GM12878 (cell line): ENCODE data around the gene RFPL1. TPM values are rescaled to one million over a fixed set of nuclear protein-coding genes. Genes with fewer than 3 reads are reported as not detected.
"Not testable (repeated sequence)": the region's sequence is repeated elsewhere in the genome, so short reads cannot be mapped to it uniquely, and the experiment has no call there.

Experiments used
- ATAC-seq: fragments of 200-7000 bp; cut with Tn5 transposase; 3 replicates; pipeline ENCODE4 v1.9.1; 2020; ENCODE audit warnings: mild to moderate bottlenecking, moderate library complexity
- BruUV-seq: library from RNA; stranded (reverse); fragments of 400-500 nt; replicated peaks from 2 replicates; lab custom pipeline; 2021; lab: Mats Ljungman, UMichigan
- CTCF ChIA-PET: fragments of 300-600 bp; sonication (Branson Sonifier 250); formaldehyde crosslinking; extraction: SDS; loops from one replicate; lab custom pipeline; 2021; ENCODE audit warnings: inconsistent platforms; lab: Yijun Ruan, JAX
- POLR2A ChIA-PET: fragments of 350-600 bp; formaldehyde crosslinking; extraction: SDS; loops from one replicate; lab custom pipeline; 2021; ENCODE audit warnings: inconsistent platforms; lab: Charles Lee
- RAD21 ChIA-PET: fragments of 300-600 bp; sonication (Branson Sonifier 250); formaldehyde crosslinking; loops from one replicate; lab custom pipeline; 2023; ENCODE audit warnings: antibody characterized with exemption; ENCODE audit not compliant: unreplicated experiment; lab: Charles Lee
- SMC1A ChIA-PET: fragments of 300-600 bp; sonication (Branson Sonifier 250); formaldehyde crosslinking; loops from one replicate; lab custom pipeline; 2023; ENCODE audit not compliant: unreplicated experiment, uncharacterized antibody; lab: Charles Lee
- DNase-seq: peaks from one replicate; pipeline ENCODE4 v3.0.0-alpha.2; 2011; ENCODE audit warnings: low read depth, low spot score
- FAIRE-seq: peaks from 3 replicates; lab custom pipeline; 2011; peaks lifted over from hg19 to GRCh38; lab: Jason Lieb, UNC
- H2AFZ ChIP-seq: 2 replicates; pipeline ENCODE4 v1.6.0; 2011; ENCODE audit warnings: low read depth, low read length, control low read depth; ENCODE audit not compliant: control insufficient read depth
- H3K27ac ChIP-seq: 2 replicates; pipeline ENCODE4 v1.5.1; 2011; ENCODE audit warnings: control low read depth; ENCODE audit not compliant: control insufficient read depth, insufficient read depth
- H3K27me3 ChIP-seq, 2 experiments: replicated peaks in 1 of 2; 2 replicates each; pipeline versions ENCODE4 v1.6.0 to v1.6.1; 2011; ENCODE audit warnings: low read length in 1 of 2; ENCODE audit not compliant: control insufficient read depth in 2 of 2, insufficient read depth in 2 of 2
- H3K36me3 ChIP-seq, 2 experiments: 2 replicates each; pipeline ENCODE4 v1.5.1; 2011; ENCODE audit warnings: low read length in 1 of 2; ENCODE audit not compliant: control insufficient read depth in 2 of 2, insufficient read depth in 2 of 2
- H3K4me1 ChIP-seq: 2 replicates; pipeline ENCODE4 v1.6.1; 2011; ENCODE audit warnings: mild to moderate bottlenecking, low read length, moderate library complexity, mixed read lengths; ENCODE audit not compliant: control insufficient read depth, insufficient read depth
- H3K4me2 ChIP-seq: 2 replicates; pipeline ENCODE4 v1.6.0; 2011; ENCODE audit warnings: control low read depth; ENCODE audit not compliant: control insufficient read depth, insufficient read depth
- H3K4me3 ChIP-seq: fragments of 200-600 bp; sonication (generic); 2 replicates; pipeline ENCODE4 v1.5.1; 2016
- H3K79me2 ChIP-seq: 2 replicates; pipeline ENCODE4 v1.6.0; 2011; ENCODE audit warnings: low read length; ENCODE audit not compliant: control insufficient read depth, insufficient read depth
- H3K9ac ChIP-seq: 2 replicates; pipeline ENCODE4 v1.8.0; 2011; ENCODE audit warnings: low read length, control low read depth, mixed read lengths; ENCODE audit not compliant: control insufficient read depth, insufficient read depth
- H3K9me3 ChIP-seq: replicated peaks from 3 replicates; pipeline ENCODE4 v1.5.1; 2011; ENCODE audit warnings: mild to moderate bottlenecking, low read length; ENCODE audit not compliant: control insufficient read depth, insufficient read depth
- H4K20me1 ChIP-seq: 2 replicates; pipeline ENCODE4 v1.6.0; 2011; ENCODE audit not compliant: control insufficient read depth, insufficient read depth
- CTCF ChIP-seq, 3 experiments: IDR thresholded peaks in 2 of 3; conservative IDR thresholded peaks in 1 of 3; 2 replicates each; pipeline ENCODE4 v1.5.1; 2011; ENCODE audit warnings: low read depth in 3 of 3, low read length in 3 of 3, mild to moderate bottlenecking in 3 of 3, control low read depth in 2 of 3, moderate library complexity in 2 of 3, inconsistent platforms in 1 of 3, mixed read lengths in 1 of 3; ENCODE audit not compliant: control insufficient read depth in 2 of 3, insufficient read depth in 1 of 3; ENCODE audit errors: extremely low read depth in 1 of 3
- EED ChIP-seq: sonication (generic); IDR thresholded peaks from 2 replicates; pipeline ENCODE4 v1.6.1; 2016; ENCODE audit warnings: antibody characterized with exemption, low read depth
- RAD21 ChIP-seq: IDR thresholded peaks from 2 replicates; pipeline ENCODE4 v1.6.1; 2011; ENCODE audit warnings: mild to moderate bottlenecking, low read depth, low read length, moderate library complexity; ENCODE audit not compliant: insufficient read depth
- SMC3 ChIP-seq: IDR thresholded peaks from 2 replicates; pipeline ENCODE4 v1.6.1; 2011; ENCODE audit warnings: low read length, improper control_type of control experiment, borderline replicate concordance
- WGBS: methylation state at CpG from one replicate; pipeline ENCODE4 v1.1.6; 2016; ENCODE audit warnings: low lambda C conversion rate; ENCODE audit not compliant: insufficient replicate concordance, insufficient coverage; ENCODE audit errors: missing lambda C conversion rate; 5-methylcytosine and 5-hydroxymethylcytosine counted together
- in situ Hi-C: fragments of 300-500 bp; cut with MboI; formaldehyde crosslinking; loops from 9 replicates; pipeline ENCODE4 v1.14.3; 2018; ENCODE audit warnings: mixed read lengths
- intact Hi-C: fragments of 100-400 bp; cut with micrococcal nuclease; formaldehyde crosslinking; loops from one replicate; pipeline ENCODE4 v1.14.2; 2022; ENCODE audit not compliant: unreplicated experiment
- polyA plus RNA-seq, 11 experiments: library from polyadenylated mRNA; depleted of rRNA in 4 of 11; unstranded in 6 of 11; stranded (reverse) in 5 of 11; fragments of >200 nt; fragmentation: Nextera tagmentation in 4 of 11; fragmentation: Illumina TruSeq in 1 of 11; extraction: Ambion mirVana in 4 of 11; extraction: Trizol in 1 of 11; gene quantifications; 1 replicate in 1 of 11; 2 replicates in 10 of 11; pipeline versions ENCODE4 v1.2.1 to v1.2.3, GENCODE V29; 2011 to 2016; ENCODE audit warnings: inconsistent platforms in 2 of 11, missing spikeins in 2 of 11, low read depth in 1 of 11
- total RNA-seq, 4 experiments: library from RNA; depleted of rRNA in 3 of 4; stranded (reverse); fragments of >200 nt in 3 of 4; fragmentation: Illumina TruSeq in 1 of 4; extraction: Trizol in 1 of 4; gene quantifications; 2 replicates each; pipeline versions ENCODE4 v1.2.1 to v1.2.3, GENCODE V29; 2013 to 2021

The RFPL1 gene
- total and polyA plus RNA-seq, 10 of the 15 experiments (the other 5 are each of a cell fraction or from before 2014, with no cell fraction given): 0.13 TPM; not detected in 9

GRCh38 chr22:29412772-29413171 is 25.6 kb upstream of the RFPL1 start:
- H2AFZ ChIP-seq, FAIRE-seq, RAD21 ChIA-PET, H3K9ac ChIP-seq, H3K4me2 ChIP-seq, H3K27ac ChIP-seq, H3K9me3 ChIP-seq, in situ Hi-C loops, H3K36me3 ChIP-seq, H3K79me2 ChIP-seq, SMC1A ChIA-PET, DNase-seq, H3K4me3 ChIP-seq, BruUV-seq, POLR2A ChIA-PET, H3K27me3 ChIP-seq, H4K20me1 ChIP-seq: not testable (repeated sequence)
- ATAC-seq: peak; percentile 81
- TF ChIP-seq CTCF (IDR thresholded peaks at IDR 0.05 in 2 of 3, conservative IDR thresholded peaks at IDR 0.05 in 1 of 3; ENCODE audit: control insufficient read depth in 2 of 3, extremely low read depth in 1 of 3, insufficient read depth in 1 of 3, low read depth in 3 of 3, low read length in 3 of 3) (peak; percentile 19 to 52 (median 50); a peak in 4 of 6 replicates), SMC3 (peak; percentile 23; the same call in 1 of the 2 replicates), RAD21 (peak; percentile 43), EED (0 out of 2 replicates have a peak, but pooled peaks have one; percentile 17)
- peaks cover 30% of the 10 kb centered on the region for H3K4me1 ChIP-seq
- WGBS: 0% methylated on average over 4 of the region's 4 CpGs
- CTCF ChIA-PET: interaction anchor here (0.6 to 1.1 kb wide), 3 partner anchors 18 to 519 kb away, joined by 3 to 4 read pairs (median 3); no protein-coding TSS in a partner anchor
- intact Hi-C loops: loop anchor here (10.0 kb wide), 1 partner anchor 142 kb away; the partner anchor contains the start of gene THOC5
